Naive thymus-derived CD8-positive, alpha-beta T cell (primary cell): ENCODE data around the gene OBP2B. TPM values are rescaled to one million over a fixed set of nuclear protein-coding genes. Genes with fewer than 3 reads are reported as not detected.
"Not testable (repeated sequence)": the region's sequence is repeated elsewhere in the genome, so short reads cannot be mapped to it uniquely, and the experiment has no call there.

Experiments used
- ATAC-seq, 2 donors: fragments of 150-1000 bp; cut with Tn5 transposase in 1 of 2; sonication (Bioruptor Pico), chemical (Tn5 transposase) in 1 of 2; 1 replicate in 1 of 2; 2 replicates in 1 of 2; pipeline ENCODE4 v1.10.0; 2021; ENCODE audit warnings: mild to moderate bottlenecking in 2 of 2, moderate library complexity in 2 of 2
- POLR2A ChIA-PET: fragments of 350-600 bp; sonication (Branson Sonifier 250); formaldehyde crosslinking; loops from one replicate; lab custom pipeline; 2021; ENCODE audit warnings: antibody characterized with exemption; lab: Charles Lee
- DNase-seq, 10 donors: peaks; one replicate each; pipeline versions ENCODE4 v3.0.0 to v3.0.0-alpha.2; 2020 to 2022
- H3K27ac Mint-ChIP-seq, 10 donors: one replicate each; pipeline ENCODE4 v1.8.0; 2020 to 2022; ENCODE audit warnings: mild to moderate bottlenecking in 10 of 10, mixed read lengths in 10 of 10, moderate library complexity in 4 of 10, inconsistent platforms in 1 of 10
- H3K27me3 Mint-ChIP-seq, 5 donors: one replicate each; pipeline ENCODE4 v1.8.0; 2021 to 2022; ENCODE audit warnings: mixed read lengths in 5 of 5
- H3K36me3 Mint-ChIP-seq, 3 donors: one replicate each; pipeline ENCODE4 v1.8.0; 2020 to 2022; ENCODE audit warnings: mixed read lengths in 3 of 3, mild to moderate bottlenecking in 2 of 3, inconsistent platforms in 1 of 3
- H3K4me1 Mint-ChIP-seq, 4 donors: one replicate each; pipeline ENCODE4 v1.8.0; 2021 to 2022; ENCODE audit warnings: mixed read lengths in 4 of 4
- H3K4me3 Mint-ChIP-seq, 10 donors: one replicate each; pipeline ENCODE4 v1.8.0; 2020 to 2022; ENCODE audit warnings: mild to moderate bottlenecking in 10 of 10, mixed read lengths in 10 of 10, moderate library complexity in 6 of 10, inconsistent platforms in 1 of 10
- H3K9me3 Mint-ChIP-seq, 9 donors: one replicate each; pipeline ENCODE4 v1.8.0; 2020 to 2022; ENCODE audit warnings: mixed read lengths in 9 of 9, mild to moderate bottlenecking in 3 of 9, inconsistent platforms in 1 of 9, moderate library complexity in 1 of 9
- polyA plus RNA-seq, 3 donors: library from polyadenylated mRNA; unstranded; fragments of 300-500 nt; fragmentation: Illumina TruSeq; gene quantifications; one replicate each; pipeline ENCODE4 v1.2.3, GENCODE V29; 2021
- total RNA-seq, 8 experiments: library from RNA in 2 of 8; stranded (reverse) in 2 of 8; gene quantifications; one replicate each; pipeline ENCODE4 v1.2.3 and lab custom pipeline; 2021 to 2026

Gene OBP2B
- total and polyA plus RNA-seq, 5 experiments from 2014 or later: not detected

- not testable (repeated sequence) for DNase-seq, ATAC-seq
Observed at GRCh38 chr9:133236291-133237034, 27.4 kb upstream of the OBP2B start.

GRCh38 chr9:133235549-133236222, 26.6 kb upstream of the OBP2B start:
- Mint-ChIP-seq H3K4me3 (no peak overlapping the region), H3K9me3 (no peaks in the 10 kb centered on the region), H3K36me3 (no peaks in the 10 kb centered on the region), H3K4me1 (peaks cover 5 to 17% (median 14%) of the 10 kb centered on the region in 4 donors), H3K27ac (no peak overlapping the region), H3K27me3 (peaks cover 0 to 8% (median 3%) of the 10 kb centered on the region in 5 donors)
- no peak for ATAC-seq
- POLR2A ChIA-PET: no interaction called here
- no peak for DNase-seq

More at GRCh38 chr9:133236291-133237034, 27.4 kb upstream of the OBP2B start:
- POLR2A ChIA-PET, H3K9me3 Mint-ChIP-seq, H3K36me3 Mint-ChIP-seq: not testable (repeated sequence)
- peaks cover 0 to 13% (median 3%) of the 10 kb centered on the region in 5 donors for H3K27me3 Mint-ChIP-seq
- peak overlapping the region in 1 of 10 donors; percentile 18 for H3K27ac Mint-ChIP-seq
- peaks cover 5 to 17% (median 14%) of the 10 kb centered on the region in 4 donors for H3K4me1 Mint-ChIP-seq
- peak overlapping the region in 1 of 10 donors; percentile 20 for H3K4me3 Mint-ChIP-seq

GRCh38 chr9:133234577-133235322, 25.7 kb upstream of the OBP2B start:
- Mint-ChIP-seq H3K4me1 (peaks cover 5 to 17% (median 14%) of the 10 kb centered on the region in 4 donors), H3K9me3 (no peaks in the 10 kb centered on the region), H3K27me3 (peaks cover 0 to 8% (median 3%) of the 10 kb centered on the region in 5 donors), H3K4me3 (no peak overlapping the region), H3K36me3 (no peaks in the 10 kb centered on the region), H3K27ac (no peak overlapping the region)
- DNase-seq: no peak
- ATAC-seq: no peak
- POLR2A ChIA-PET: no interaction called here

GRCh38 chr9:133233681-133234432, 24.8 kb upstream of the OBP2B start:
- no peaks in the 10 kb centered on the region for H3K9me3 Mint-ChIP-seq
- H3K27ac Mint-ChIP-seq: no peak overlapping the region
- no peak overlapping the region for H3K4me3 Mint-ChIP-seq
- no peaks in the 10 kb centered on the region for H3K36me3 Mint-ChIP-seq
- ATAC-seq: no peak
- POLR2A ChIA-PET: no interaction called here
- no peak for DNase-seq
- peaks cover 0 to 8% (median 3%) of the 10 kb centered on the region in 5 donors for H3K27me3 Mint-ChIP-seq
- peaks cover 3 to 12% (median 9%) of the 10 kb centered on the region in 4 donors for H3K4me1 Mint-ChIP-seq

- H3K4me1 Mint-ChIP-seq, H3K27me3 Mint-ChIP-seq, DNase-seq, H3K36me3 Mint-ChIP-seq, ATAC-seq, H3K4me3 Mint-ChIP-seq, POLR2A ChIA-PET, H3K27ac Mint-ChIP-seq, H3K9me3 Mint-ChIP-seq: not testable (repeated sequence)
Observed at GRCh38 chr9:133231934-133232568, 23.0 kb upstream of the OBP2B start.

- POLR2A ChIA-PET, H3K4me3 Mint-ChIP-seq, H3K27me3 Mint-ChIP-seq, H3K27ac Mint-ChIP-seq, H3K36me3 Mint-ChIP-seq, H3K4me1 Mint-ChIP-seq, H3K9me3 Mint-ChIP-seq, DNase-seq, ATAC-seq: not testable (repeated sequence)
Observed at GRCh38 chr9:133230514-133230913, 21.5 kb upstream of the OBP2B start.

- H3K4me1 Mint-ChIP-seq: no peaks in the 10 kb centered on the region
- H3K4me3 Mint-ChIP-seq: no peak overlapping the region
- peaks cover 0 to 11% (median 0%) of the 10 kb centered on the region in 5 donors for H3K27me3 Mint-ChIP-seq
- POLR2A ChIA-PET: no interaction called here
- H3K36me3 Mint-ChIP-seq: no peaks in the 10 kb centered on the region
- H3K27ac Mint-ChIP-seq: no peak overlapping the region
- ATAC-seq (no peak), DNase-seq (no peak)
- no peaks in the 10 kb centered on the region for H3K9me3 Mint-ChIP-seq
Observed at GRCh38 chr9:133230093-133230492, 21.0 kb upstream of the OBP2B start.

GRCh38 chr9:133228474-133229193, 19.6 kb upstream of the OBP2B start:
- H3K27me3 Mint-ChIP-seq: peaks cover 0 to 13% (median 2%) of the 10 kb centered on the region in 5 donors
- H3K4me3 Mint-ChIP-seq, H3K27ac Mint-ChIP-seq, H3K9me3 Mint-ChIP-seq, H3K36me3 Mint-ChIP-seq, ATAC-seq, POLR2A ChIA-PET, H3K4me1 Mint-ChIP-seq, DNase-seq: not testable (repeated sequence)

GRCh38 chr9:133227996-133228395, 18.9 kb upstream of the OBP2B start:
- POLR2A ChIA-PET: not testable (repeated sequence)

GRCh38 chr9:133227242-133227860, 18.3 kb upstream of the OBP2B start:
- DNase-seq (no peak), ATAC-seq (no peak)
- Mint-ChIP-seq H3K4me3 (no peak overlapping the region), H3K27ac (no peak overlapping the region), H3K9me3 (no peaks in the 10 kb centered on the region), H3K4me1 (no peaks in the 10 kb centered on the region), H3K27me3 (peaks cover 3 to 18% (median 9%) of the 10 kb centered on the region in 5 donors), H3K36me3 (no peaks in the 10 kb centered on the region)
- POLR2A ChIA-PET: no interaction called here

More at GRCh38 chr9:133227996-133228395, 18.9 kb upstream of the OBP2B start:
- H3K27ac Mint-ChIP-seq, H3K9me3 Mint-ChIP-seq, H3K36me3 Mint-ChIP-seq, DNase-seq, H3K4me1 Mint-ChIP-seq, H3K4me3 Mint-ChIP-seq, ATAC-seq: not testable (repeated sequence)
- H3K27me3 Mint-ChIP-seq: peaks cover 1 to 16% (median 7%) of the 10 kb centered on the region in 5 donors
